Uterus (tissue), 2 donors: ENCODE results near the gene NR2E1.

Experiments
- POLR2A ChIP-seq, 2 donors: fragments of 450-650 bp; IDR thresholded peaks; one replicate each; pipeline ENCODE4 v1.6.1; 2016; ENCODE audit warnings: antibody characterized with exemption in 2 of 2, mild to moderate bottlenecking in 1 of 2, moderate library complexity in 1 of 2
- TF ChIP-seq, protein P1 (sequence below), 4 experiments: fragments of 200-600 bp in 2 of 4; fragments of 450-650 bp in 2 of 4; sonication (generic) in 2 of 4; IDR thresholded peaks; one replicate each; pipeline ENCODE4 v1.5.1; 2016 to 2019; ENCODE audit warnings: antibody characterized with exemption in 4 of 4, mild to moderate bottlenecking in 2 of 4, moderate library complexity in 1 of 4

- TF ChIP-seq, protein P1, sequence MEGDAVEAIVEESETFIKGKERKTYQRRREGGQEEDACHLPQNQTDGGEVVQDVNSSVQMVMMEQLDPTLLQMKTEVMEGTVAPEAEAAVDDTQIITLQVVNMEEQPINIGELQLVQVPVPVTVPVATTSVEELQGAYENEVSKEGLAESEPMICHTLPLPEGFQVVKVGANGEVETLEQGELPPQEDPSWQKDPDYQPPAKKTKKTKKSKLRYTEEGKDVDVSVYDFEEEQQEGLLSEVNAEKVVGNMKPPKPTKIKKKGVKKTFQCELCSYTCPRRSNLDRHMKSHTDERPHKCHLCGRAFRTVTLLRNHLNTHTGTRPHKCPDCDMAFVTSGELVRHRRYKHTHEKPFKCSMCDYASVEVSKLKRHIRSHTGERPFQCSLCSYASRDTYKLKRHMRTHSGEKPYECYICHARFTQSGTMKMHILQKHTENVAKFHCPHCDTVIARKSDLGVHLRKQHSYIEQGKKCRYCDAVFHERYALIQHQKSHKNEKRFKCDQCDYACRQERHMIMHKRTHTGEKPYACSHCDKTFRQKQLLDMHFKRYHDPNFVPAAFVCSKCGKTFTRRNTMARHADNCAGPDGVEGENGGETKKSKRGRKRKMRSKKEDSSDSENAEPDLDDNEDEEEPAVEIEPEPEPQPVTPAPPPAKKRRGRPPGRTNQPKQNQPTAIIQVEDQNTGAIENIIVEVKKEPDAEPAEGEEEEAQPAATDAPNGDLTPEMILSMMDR (IDR thresholded peaks at IDR 0.05): no peak
- no peak for TF ChIP-seq POLR2A (IDR thresholded peaks at IDR 0.05)
Observed at GRCh38 chr6:108116546-108117426, 49.0 kb upstream of the NR2E1 start.
